OCI-LY1 (cell line): ENCODE measurements around the gene PDE11A.

ENCODE experiments used
- H2AFZ ChIP-seq: fragments of 200-600 bp; sonication (generic), shearing (Covaris generic); 2 replicates; pipeline ENCODE4 v1.6.0; 2014; ENCODE audit warnings: antibody characterized with exemption, mild to moderate bottlenecking, low read length
- H3F3A ChIP-seq: fragments of 200-600 bp; sonication (generic), shearing (Covaris generic); 2 replicates; pipeline ENCODE4 v1.6.0; 2014; ENCODE audit warnings: mild to moderate bottlenecking, antibody characterized with exemption, low read length, moderate library complexity; ENCODE audit not compliant: insufficient read depth
- H3K27ac ChIP-seq: fragments of 200-600 bp; sonication (generic); 2 replicates; pipeline ENCODE4 v1.5.1; 2014; ENCODE audit warnings: low read length, mixed run types, mild to moderate bottlenecking, low read depth; ENCODE audit not compliant: poor library complexity, severe bottlenecking
- H3K27me3 ChIP-seq: fragments of 200-600 bp; sonication (generic); 2 replicates; pipeline ENCODE4 v1.6.0; 2014; ENCODE audit warnings: antibody characterized with exemption, mild to moderate bottlenecking, low read length, moderate library complexity; ENCODE audit not compliant: insufficient read depth
- H3K36me3 ChIP-seq: fragments of 200-600 bp; sonication (generic); 2 replicates; pipeline ENCODE4 v1.6.1; 2014; ENCODE audit warnings: mild to moderate bottlenecking, antibody characterized with exemption, low read length, moderate library complexity, mixed read lengths; ENCODE audit not compliant: insufficient read depth
- H3K4me1 ChIP-seq: fragments of 200-600 bp; sonication (generic); 2 replicates; pipeline ENCODE4 v1.5.1; 2014; ENCODE audit warnings: mild to moderate bottlenecking, low read length, moderate library complexity; ENCODE audit not compliant: insufficient read depth, severe bottlenecking
- H3K4me2 ChIP-seq: fragments of 200-600 bp; sonication (generic), shearing (Covaris generic); 2 replicates; pipeline ENCODE4 v1.6.1; 2014; ENCODE audit warnings: low read length
- H3K4me3 ChIP-seq: fragments of 200-600 bp; sonication (generic); 2 replicates; pipeline ENCODE4 v1.5.1; 2014; ENCODE audit warnings: low read length, low read depth, mild to moderate bottlenecking, mixed read lengths; ENCODE audit not compliant: poor library complexity, severe bottlenecking
- H3K79me2 ChIP-seq: fragments of 200-600 bp; shearing (Covaris generic); 2 replicates; pipeline ENCODE4 v1.6.1; 2016; ENCODE audit warnings: mixed run types, low read length, mixed read lengths; ENCODE audit not compliant: insufficient read depth
- H3K9ac ChIP-seq: fragments of 200-600 bp; sonication (generic), shearing (Covaris generic); 2 replicates; pipeline ENCODE4 v1.6.1; 2014; ENCODE audit warnings: mild to moderate bottlenecking, low read length, mixed read lengths
- H3K9me2 ChIP-seq: fragments of 200-600 bp; sonication (generic), shearing (Covaris generic); 2 replicates; pipeline ENCODE4 v1.6.1; 2014; ENCODE audit warnings: low read depth, mild to moderate bottlenecking, low read length, mixed read lengths
- H3K9me3 ChIP-seq: fragments of 200-600 bp; shearing (Covaris generic); 2 replicates; pipeline ENCODE4 v1.6.1; 2014; ENCODE audit warnings: low read length, mixed read lengths
- H4K20me1 ChIP-seq: fragments of 200-600 bp; sonication (generic), shearing (Covaris generic); 2 replicates; pipeline ENCODE4 v1.6.0; 2016; ENCODE audit warnings: mild to moderate bottlenecking, low read length; ENCODE audit not compliant: insufficient read depth
- CTCF ChIP-seq: fragments of 200-600 bp; sonication (generic), shearing (Covaris generic); IDR thresholded peaks from 2 replicates; pipeline ENCODE4 v1.5.1; 2017; ENCODE audit warnings: mild to moderate bottlenecking, antibody characterized with exemption, low read length, moderate library complexity, mixed read lengths
- EZH2 ChIP-seq: fragments of 200-600 bp; sonication (generic), shearing (Covaris generic); IDR thresholded peaks from 2 replicates; pipeline ENCODE4 v1.8.0; 2017; ENCODE audit warnings: borderline replicate concordance, mixed run types, mild to moderate bottlenecking, antibody characterized with exemption, low read length, moderate library complexity, mixed read lengths

Gene PDE11A

GRCh38 chr2:177716484-177716883 is 356.1 kb downstream of the PDE11A start:
- no peak overlapping the region for H3K4me2 ChIP-seq
- H3K4me3 ChIP-seq, result no peak overlapping the region
- no peaks in the 10 kb centered on the region for H3F3A ChIP-seq
- no peaks in the 10 kb centered on the region for H3K27me3 ChIP-seq
- H4K20me1 ChIP-seq, result no peaks in the 10 kb centered on the region
- no peak overlapping the region for H3K9ac ChIP-seq
- TF ChIP-seq CTCF (no peak), EZH2 (no peak)
- H2AFZ ChIP-seq, result no peak overlapping the region
- no peak overlapping the region for H3K27ac ChIP-seq
- no peaks in the 10 kb centered on the region for H3K79me2 ChIP-seq
- H3K4me1 ChIP-seq, result no peaks in the 10 kb centered on the region
- no peaks in the 10 kb centered on the region for H3K36me3 ChIP-seq
- no peaks in the 10 kb centered on the region for H3K9me2 ChIP-seq
- no peaks in the 10 kb centered on the region for H3K9me3 ChIP-seq

- H3K4me3 ChIP-seq, result no peak overlapping the region
- TF ChIP-seq EZH2 (no peak), CTCF (no peak)
- no peaks in the 10 kb centered on the region for H3K4me1 ChIP-seq
These were observed 356.8 kb downstream of the PDE11A start for GRCh38 chr2:177715771-177716170.

GRCh38 chr2:177714704-177715103 is 357.9 kb downstream of the PDE11A start:
- H3K27me3 ChIP-seq, result no peaks in the 10 kb centered on the region

More at GRCh38 chr2:177715771-177716170, 356.8 kb downstream of the PDE11A start:
- H3F3A ChIP-seq, result no peaks in the 10 kb centered on the region
- H3K36me3 ChIP-seq, result no peaks in the 10 kb centered on the region
- H4K20me1 ChIP-seq, result no peaks in the 10 kb centered on the region
- no peaks in the 10 kb centered on the region for H3K27me3 ChIP-seq
- H3K9me2 ChIP-seq, result no peaks in the 10 kb centered on the region
- no peak overlapping the region for H3K9ac ChIP-seq
- no peaks in the 10 kb centered on the region for H3K9me3 ChIP-seq
- no peaks in the 10 kb centered on the region for H3K79me2 ChIP-seq
- no peak overlapping the region for H3K4me2 ChIP-seq
- no peak overlapping the region for H3K27ac ChIP-seq
- no peak overlapping the region for H2AFZ ChIP-seq

More at GRCh38 chr2:177714704-177715103, 357.9 kb downstream of the PDE11A start:
- H3K9me3 ChIP-seq, result no peaks in the 10 kb centered on the region
- H3K9me2 ChIP-seq, result no peaks in the 10 kb centered on the region
- H3K4me1 ChIP-seq, result no peaks in the 10 kb centered on the region
- no peaks in the 10 kb centered on the region for H3F3A ChIP-seq
- H3K79me2 ChIP-seq, result no peaks in the 10 kb centered on the region
- H3K36me3 ChIP-seq, result no peaks in the 10 kb centered on the region
- H2AFZ ChIP-seq, result no peak overlapping the region
- H3K27ac ChIP-seq, result no peak overlapping the region
- H4K20me1 ChIP-seq, result no peaks in the 10 kb centered on the region
- no peak overlapping the region for H3K9ac ChIP-seq
- TF ChIP-seq EZH2 (no peak), CTCF (no peak)
- no peak overlapping the region for H3K4me2 ChIP-seq
- H3K4me3 ChIP-seq, result no peak overlapping the region
